ENCODE measurements around the gene CAP1. TPM values are rescaled to one million over a fixed set of nuclear protein-coding genes. Genes with fewer than 3 reads are reported as not detected.
"Not testable (repeated sequence)": the region's sequence is repeated elsewhere in the genome, so short reads cannot be mapped to it uniquely, and the experiment has no call there.

Gene CAP1
- total and polyA plus RNA-seq, 3 donors from 2014 or later: 159 to 231 (median 160) TPM

GRCh38 chr1:40030528-40031135, 9.9 kb upstream of the CAP1 start:
- intact Hi-C loops (cut with DNase I; ENCODE audit: low total_unique reads): no loop called here

GRCh38 chr1:40032240-40032891, 8.2 kb upstream of the CAP1 start:
- intact Hi-C loops (cut with DNase I; ENCODE audit: low total_unique reads): no loop called here
- peak; percentile 35 to 69 (median 61) for TF ChIP-seq CTCF (IDR thresholded peaks at IDR 0.05)
- TF ChIP-seq POLR2A (IDR thresholded peaks at IDR 0.05): no peak
- peak; percentile 67 for DNase-seq
- H3K9me3 ChIP-seq: no peaks in the 10 kb centered on the region
- no peak overlapping the region for H3K27ac ChIP-seq
- no peaks in the 10 kb centered on the region for H3K27me3 ChIP-seq
- WGBS, 2 donors: 55 to 57% methylated on average over 4 of the region's 4 CpGs
- no peaks in the 10 kb centered on the region for H3K36me3 ChIP-seq (ENCODE audit: low read depth, missing control alignments)
- H3K4me3 ChIP-seq: no peak overlapping the region
- H3K4me1 ChIP-seq: peaks cover 25% of the 10 kb centered on the region

More at GRCh38 chr1:40030528-40031135, 9.9 kb upstream of the CAP1 start:
- peaks cover 9% of the 10 kb centered on the region for H3K4me1 ChIP-seq
- TF ChIP-seq POLR2A (IDR thresholded peaks at IDR 0.05) (no peak), CTCF (IDR thresholded peaks at IDR 0.05) (no peak)
- no peaks in the 10 kb centered on the region for H3K9me3 ChIP-seq
- DNase-seq: no peak
- 51 to 58% methylated on average over 3 of the region's 3 CpGs for WGBS, 2 donors
- no peak overlapping the region for H3K27ac ChIP-seq
- no peaks in the 10 kb centered on the region for H3K27me3 ChIP-seq
- no peaks in the 10 kb centered on the region for H3K36me3 ChIP-seq (ENCODE audit: low read depth, missing control alignments)
- H3K4me3 ChIP-seq: no peak overlapping the region

- peak overlapping the region in 1 of 2 donors; percentile 12 for H3K27ac ChIP-seq
- no peaks in the 10 kb centered on the region for H3K36me3 ChIP-seq (ENCODE audit: low read depth, missing control alignments)
- no peaks in the 10 kb centered on the region for H3K27me3 ChIP-seq
- TF ChIP-seq POLR2A (IDR thresholded peaks at IDR 0.05): no peak
- no peak for TF ChIP-seq CTCF (IDR thresholded peaks at IDR 0.05)
- 56 to 62% methylated on average over 2 of the region's 2 CpGs for WGBS, 2 donors
- intact Hi-C loops (cut with DNase I; ENCODE audit: low total_unique reads): no loop called here
- H3K4me3 ChIP-seq: no peak overlapping the region
- no peaks in the 10 kb centered on the region for H3K9me3 ChIP-seq
- H3K4me1 ChIP-seq: peaks cover 39% of the 10 kb centered on the region
- DNase-seq: no peak
These were observed 5.7 kb upstream of the CAP1 start for GRCh38 chr1:40034869-40035268.

GRCh38 chr1:40036574-40036973, 4.0 kb upstream of the CAP1 start:
- H3K4me1 ChIP-seq: peaks cover 42% of the 10 kb centered on the region
- DNase-seq: peak; percentile 92
- no peaks in the 10 kb centered on the region for H3K9me3 ChIP-seq
- intact Hi-C loops (cut with DNase I; ENCODE audit: low total_unique reads): no loop called here
- no peaks in the 10 kb centered on the region for H3K27me3 ChIP-seq
- peak overlapping the region; percentile 69 to 98 for H3K27ac ChIP-seq
- no peak overlapping the region for H3K4me3 ChIP-seq
- WGBS, 2 donors: 22 to 37% methylated on average over 4 of the region's 4 CpGs
- TF ChIP-seq POLR2A (IDR thresholded peaks at IDR 0.05): no peak
- TF ChIP-seq CTCF (IDR thresholded peaks at IDR 0.05): no peak
- no peaks in the 10 kb centered on the region for H3K36me3 ChIP-seq (ENCODE audit: low read depth, missing control alignments)

GRCh38 chr1:40037254-40037653, 3.3 kb upstream of the CAP1 start:
- H3K9me3 ChIP-seq; H3K27me3 ChIP-seq; intact Hi-C loops (cut with DNase I; ENCODE audit: low total_unique reads); H3K36me3 ChIP-seq (ENCODE audit: low read depth, missing control alignments); DNase-seq; H3K4me3 ChIP-seq: not testable (repeated sequence)
- 86 to 87% methylated on average over 8 of the region's 8 CpGs for WGBS, 2 donors
- peak overlapping the region in 1 of 2 donors; percentile 98 for H3K27ac ChIP-seq
- peaks cover 45% of the 10 kb centered on the region for H3K4me1 ChIP-seq

Data from testis (tissue), 3 donors.